H1 (cell line): ENCODE measurements around the gene KRTAP10-7. TPM values are rescaled to one million over a fixed set of nuclear protein-coding genes. Genes with fewer than 3 reads are reported as not detected.

Experiments
- CTCF ChIA-PET: fragments of 300-600 bp; sonication (Branson Sonifier 250); formaldehyde crosslinking; loops from one replicate; lab custom pipeline; 2021; ENCODE audit not compliant: partially characterized antibody; lab: Charles Lee
- POLR2A ChIA-PET: fragments of 300-600 bp; sonication (Branson Sonifier 250); formaldehyde crosslinking; loops from one replicate; lab custom pipeline; 2021; ENCODE audit warnings: inconsistent platforms; ENCODE audit not compliant: partially characterized antibody; lab: Charles Lee
- DNase-seq, 2 experiments: peaks; one replicate each; pipeline versions ENCODE4 v3.0.0 to v3.0.0-alpha.2; 2010 to 2022; ENCODE audit warnings: low spot score in 2 of 2, low read depth in 1 of 2, mixed read lengths in 1 of 2
- FAIRE-seq: peaks from 2 replicates; lab custom pipeline; 2011; peaks lifted over from hg19 to GRCh38; lab: Jason Lieb, UNC
- H2AFZ ChIP-seq: 2 replicates; pipeline ENCODE4 v1.8.1; 2012; ENCODE audit warnings: low read length, inconsistent platforms
- H2AK5ac ChIP-seq: 2 replicates; pipeline ENCODE4 v1.6.1; 2013; ENCODE audit warnings: low read depth, low read length
- H2BK120ac ChIP-seq: replicated peaks from 2 replicates; pipeline ENCODE3; 2013; ENCODE audit warnings: low read depth, low read length, inconsistent platforms
- H2BK12ac ChIP-seq: 2 replicates; pipeline ENCODE4 v1.6.1; 2013; ENCODE audit warnings: low read depth, low read length
- H2BK15ac ChIP-seq: 2 replicates; pipeline ENCODE4 v1.6.1; 2013; ENCODE audit warnings: low read length
- H2BK20ac ChIP-seq: 2 replicates; pipeline ENCODE4 v1.6.1; 2013; ENCODE audit warnings: low read length
- H2BK5ac ChIP-seq: 2 replicates; pipeline ENCODE4 v1.6.1; 2013; ENCODE audit warnings: low read depth, low read length
- H3K14ac ChIP-seq: 2 replicates; pipeline ENCODE4 v1.6.1; 2013; ENCODE audit warnings: inconsistent platforms; ENCODE audit not compliant: insufficient read length
- H3K18ac ChIP-seq: 2 replicates; pipeline ENCODE4 v1.6.1; 2013; ENCODE audit warnings: low read length; ENCODE audit errors: extremely low read depth
- H3K23ac ChIP-seq: 2 replicates; pipeline ENCODE4 v1.6.1; 2013; ENCODE audit warnings: inconsistent platforms; ENCODE audit not compliant: insufficient read length
- H3K23me2 ChIP-seq: 2 replicates; pipeline ENCODE4 v1.6.1; 2013; ENCODE audit warnings: low read depth, low read length
- H3K27ac ChIP-seq: 2 replicates; pipeline ENCODE4 v1.6.1; 2011; ENCODE audit warnings: low read depth, low read length, inconsistent platforms
- H3K27me3 ChIP-seq, 4 experiments: replicated peaks in 1 of 4; 1 replicate in 1 of 4; 2 replicates in 3 of 4; pipeline versions ENCODE4 v1.6.1 to v1.8.1; 2011 to 2013; ENCODE audit warnings: low read length in 3 of 4, mild to moderate bottlenecking in 3 of 4, inconsistent platforms in 2 of 4, mixed read lengths in 2 of 4, moderate library complexity in 1 of 4; ENCODE audit not compliant: control insufficient read depth in 3 of 4, insufficient read depth in 3 of 4; ENCODE audit errors: extremely low read depth in 1 of 4
- H3K36me3 ChIP-seq, 4 experiments: 2 replicates each; pipeline versions ENCODE4 v1.6.1 to v1.8.1; 2011 to 2013; ENCODE audit warnings: mild to moderate bottlenecking in 4 of 4, low read length in 3 of 4, moderate library complexity in 2 of 4, control low read depth in 1 of 4, inconsistent platforms in 1 of 4; ENCODE audit not compliant: insufficient read depth in 4 of 4, control insufficient read depth in 2 of 4
- H3K4ac ChIP-seq: replicated peaks from 2 replicates; pipeline ENCODE3; 2013; ENCODE audit warnings: low read length, low read depth, mixed read lengths, inconsistent platforms; ENCODE audit not compliant: insufficient read length
- H3K4me1 ChIP-seq, 4 experiments: replicated peaks in 1 of 4; 1 replicate in 1 of 4; 2 replicates in 3 of 4; pipeline versions ENCODE4 v1.6.1 to v1.8.1; 2011 to 2013; ENCODE audit warnings: low read length in 3 of 4, inconsistent platforms in 2 of 4, mixed read lengths in 1 of 4; ENCODE audit not compliant: insufficient read depth in 4 of 4, control insufficient read depth in 3 of 4
- H3K4me2 ChIP-seq, 2 experiments: 2 replicates each; pipeline versions ENCODE4 v1.6.1 to v1.8.1; 2011 to 2013; ENCODE audit warnings: low read depth in 2 of 2, low read length in 2 of 2, control low read depth in 1 of 2, inconsistent platforms in 1 of 2, mild to moderate bottlenecking in 1 of 2; ENCODE audit not compliant: insufficient read depth in 1 of 2
- H3K4me3 ChIP-seq, 4 experiments: fragments of 200-600, 300-600 bp in 1 of 4; sonication (generic), shearing (Covaris generic), sonication (Bioruptor Twin) in 1 of 4; 2 replicates each; pipeline versions ENCODE4 v1.5.1 to v1.8.1; 2011 to 2016; ENCODE audit warnings: low read length in 4 of 4, low read depth in 3 of 4, control low read depth in 2 of 4, inconsistent platforms in 2 of 4, mild to moderate bottlenecking in 2 of 4, mixed read lengths in 1 of 4, moderate library complexity in 1 of 4; ENCODE audit not compliant: insufficient read depth in 2 of 4; ENCODE audit errors: extremely low read depth in 1 of 4
- H3K56ac ChIP-seq: replicated peaks from 2 replicates; pipeline ENCODE3; 2013; ENCODE audit warnings: low read depth, mild to moderate bottlenecking, mixed read lengths, low read length, inconsistent platforms; ENCODE audit not compliant: insufficient read length
- H3K79me1 ChIP-seq: 2 replicates; pipeline ENCODE4 v1.6.1; 2013; ENCODE audit warnings: low read depth, low read length, control low read depth
- H3K79me2 ChIP-seq, 2 experiments: 2 replicates each; pipeline versions ENCODE4 v1.6.1 to v1.8.1; 2012 to 2013; ENCODE audit warnings: low read length in 2 of 2, mild to moderate bottlenecking in 2 of 2, inconsistent platforms in 1 of 2; ENCODE audit not compliant: insufficient read depth in 2 of 2, control insufficient read depth in 1 of 2
- H3K9ac ChIP-seq, 4 experiments: replicated peaks in 1 of 4; 1 replicate in 1 of 4; 2 replicates in 3 of 4; pipeline versions ENCODE4 v1.6.1 to v1.8.1; 2011 to 2013; ENCODE audit warnings: low read depth in 3 of 4, low read length in 3 of 4, control low read depth in 2 of 4, mild to moderate bottlenecking in 2 of 4, moderate library complexity in 2 of 4, inconsistent platforms in 1 of 4; ENCODE audit errors: extremely low read depth in 1 of 4
- H3K9me3 ChIP-seq, 2 experiments: 2 replicates each; pipeline versions ENCODE4 v1.6.1 to v1.8.1; 2012 to 2013; ENCODE audit warnings: mild to moderate bottlenecking in 2 of 2, moderate library complexity in 2 of 2, control low read depth in 1 of 2, inconsistent platforms in 1 of 2, low read depth in 1 of 2, low read length in 1 of 2, mixed read lengths in 1 of 2; ENCODE audit not compliant: insufficient read depth in 2 of 2
- H4K20me1 ChIP-seq, 2 experiments: replicated peaks in 1 of 2; 2 replicates each; pipeline versions ENCODE3 to v1.8.1; 2011 to 2013; ENCODE audit warnings: inconsistent platforms in 2 of 2, low read length in 2 of 2, mild to moderate bottlenecking in 1 of 2; ENCODE audit not compliant: insufficient read depth in 2 of 2, control insufficient read depth in 1 of 2
- H4K5ac ChIP-seq: 2 replicates; pipeline ENCODE4 v1.6.1; 2013; ENCODE audit warnings: low read length, low read depth, mixed read lengths, inconsistent platforms; ENCODE audit not compliant: insufficient read length
- H4K8ac ChIP-seq: 2 replicates; pipeline ENCODE4 v1.8.0; 2013; ENCODE audit warnings: mild to moderate bottlenecking, moderate library complexity, low read length, inconsistent platforms; ENCODE audit not compliant: insufficient read depth; ENCODE audit errors: extremely low read depth
- H4K91ac ChIP-seq: replicated peaks from 2 replicates; pipeline ENCODE3; 2013; ENCODE audit warnings: low read length, mixed read lengths, inconsistent platforms; ENCODE audit not compliant: insufficient read length
- ASH2L ChIP-seq: fragments of 200-600, 300-600 bp; sonication (generic); IDR thresholded peaks from one replicate; pipeline ENCODE4 v1.7.1; 2017; ENCODE audit warnings: low read length
- BCL11A ChIP-seq, 2 experiments: IDR thresholded peaks; one replicate each; pipeline ENCODE4 v1.6.1; 2011; ENCODE audit warnings: low read depth in 2 of 2, low read length in 2 of 2, mild to moderate bottlenecking in 2 of 2
- EGR1 ChIP-seq: IDR thresholded peaks from 2 replicates; pipeline ENCODE4 v1.6.1; 2011; ENCODE audit warnings: low read depth, low read length, borderline replicate concordance
- EZH2 ChIP-seq: fragments of 200-600 bp; sonication (generic); IDR thresholded peaks from 2 replicates; pipeline ENCODE4 v1.7.1; 2012; ENCODE audit warnings: low read depth, mild to moderate bottlenecking, moderate library complexity, low read length, inconsistent platforms; ENCODE audit not compliant: severe bottlenecking
- JUN ChIP-seq: IDR thresholded peaks from 2 replicates; pipeline ENCODE4 v1.6.1; 2011; ENCODE audit warnings: low read depth, mild to moderate bottlenecking, improper control_type of control experiment, low read length
- KDM4A ChIP-seq: IDR thresholded peaks from one replicate; pipeline ENCODE4 v1.7.1; 2012; ENCODE audit warnings: low read depth, mild to moderate bottlenecking, moderate library complexity, low read length, inconsistent platforms; ENCODE audit not compliant: severe bottlenecking
- MAFK ChIP-seq: IDR thresholded peaks from 2 replicates; pipeline ENCODE4 v1.6.1; 2012; ENCODE audit warnings: low read depth, mild to moderate bottlenecking, improper control_type of control experiment, low read length
- POLR2A ChIP-seq, 2 experiments: IDR thresholded peaks; 1 replicate in 1 of 2; 2 replicates in 1 of 2; pipeline ENCODE4 v1.6.1; 2011; ENCODE audit warnings: low read depth in 2 of 2, low read length in 2 of 2, mild to moderate bottlenecking in 2 of 2; ENCODE audit errors: control extremely low read depth in 1 of 2
- TBP ChIP-seq: IDR thresholded peaks from 2 replicates; pipeline ENCODE4 v1.6.1; 2011; ENCODE audit warnings: low read depth, low read length, improper control_type of control experiment
- WGBS, 2 experiments: shearing (Covaris generic) in 1 of 2; methylation state at CpG; one replicate each; pipeline versions ENCODE4 v1.1.6 to v1.1.7; 2013 to 2015; ENCODE audit warnings: low lambda C conversion rate in 2 of 2, mixed read lengths in 2 of 2, inconsistent platforms in 1 of 2, low coverage in 1 of 2, missing lambda C conversion rate in 1 of 2; ENCODE audit not compliant: insufficient replicate concordance in 2 of 2, insufficient coverage in 1 of 2, insufficient read length in 1 of 2; ENCODE audit errors: extremely low coverage in 1 of 2, missing lambda C conversion rate in 1 of 2; 5-methylcytosine and 5-hydroxymethylcytosine counted together
- polyA plus RNA-seq, 7 experiments: library from polyadenylated mRNA; depleted of rRNA in 3 of 7; stranded (reverse) in 5 of 7; unstranded in 2 of 7; fragments of >200 nt in 5 of 7; fragments of 200-250 nt in 2 of 7; gene quantifications; 1 replicate in 5 of 7; 2 replicates in 1 of 7; 4 replicates in 1 of 7; pipeline versions ENCODE4 v1.2.1 to v1.2.3, GENCODE V29; 2011 to 2013; ENCODE audit warnings: missing spikeins in 2 of 7, mixed read lengths in 2 of 7
- total RNA-seq: library from RNA; stranded (reverse); fragmentation: NEBNext Ultra II Directional; extraction: Animal tissue kit (Norgen Biotek cat#: 25700); gene quantifications from 2 replicates; pipeline ENCODE4 v1.2.1, GENCODE V29; 2021

KRTAP10-7 gene
- total and polyA plus RNA-seq, 2 of the 8 experiments (the other 6 are each of a cell fraction or from before 2014, with no cell fraction given): not detected

GRCh38 chr21:44647222-44647552 lies 46.8 kb downstream of the KRTAP10-7 start:
- H2BK15ac ChIP-seq: 0 out of 2 replicates have a peak overlapping the region, but pooled peaks have one; percentile 61
- H3K4me1 ChIP-seq: peaks cover 0 to 14% (median 4%) of the 10 kb centered on the region in 4 experiments; a peak in 3 of 7 replicates
- H3K36me3 ChIP-seq: no peaks in the 10 kb centered on the region
- no peaks in the 10 kb centered on the region; the same call in 1 of the 2 replicates for H3K23me2 ChIP-seq
- H3K9me3 ChIP-seq: peaks cover 0 to 3% of the 10 kb centered on the region in 2 experiments; a peak in 3 of 4 replicates
- H3K4me2 ChIP-seq: no peak overlapping the region
- no peaks in the 10 kb centered on the region for H3K27me3 ChIP-seq
- no peaks in the 10 kb centered on the region for H4K20me1 ChIP-seq
- H2BK20ac ChIP-seq: no peak overlapping the region
- 77% methylated on average over 6 of the region's 8 CpGs; no CpG with 5 or more reads in 1 of the 2 experiments for WGBS, 2 experiments
- H2AFZ ChIP-seq: no peak overlapping the region
- no peak overlapping the region for H3K27ac ChIP-seq
- no peak overlapping the region for H3K14ac ChIP-seq
- no peaks in the 10 kb centered on the region for H3K79me2 ChIP-seq
- peak overlapping the region; percentile 24; the same call in 1 of the 2 replicates for H2BK5ac ChIP-seq
- no peak for DNase-seq
- H3K4ac ChIP-seq: no peak overlapping the region
- H2BK120ac ChIP-seq: no peak overlapping the region
- no peak overlapping the region for H4K91ac ChIP-seq
- no peak overlapping the region for H3K56ac ChIP-seq
- H3K18ac ChIP-seq: no peak overlapping the region
- no peak overlapping the region for H3K23ac ChIP-seq
- peak overlapping the region; percentile 80; the same call in 1 of the 2 replicates for H2BK12ac ChIP-seq
- H4K8ac ChIP-seq: no peak overlapping the region
- CTCF ChIA-PET: interaction anchor here (1.2 to 2.5 kb wide), 5 partner anchors 9 to 153 kb away, joined by 4 to 8 read pairs (median 6); no protein-coding TSS in a partner anchor
- H3K79me1 ChIP-seq: no peaks in the 10 kb centered on the region; the same call in 1 of the 2 replicates
- H2AK5ac ChIP-seq: 0 out of 2 replicates have a peak overlapping the region, but pooled peaks have one; percentile 6
- TF ChIP-seq BCL11A (IDR thresholded peaks at IDR 0.05; ENCODE audit: low read depth in 2 of 2, low read length in 2 of 2): no peak
- TF ChIP-seq JUN: no peak
- no peak for TF ChIP-seq KDM4A
- TF ChIP-seq POLR2A (IDR thresholded peaks at IDR 0.05; ENCODE audit: control extremely low read depth in 1 of 2, low read depth in 2 of 2, low read length in 2 of 2): no peak
- no peak for TF ChIP-seq EGR1
- TF ChIP-seq TBP: no peak
- no peak for TF ChIP-seq ASH2L
- no peak for TF ChIP-seq EZH2
- TF ChIP-seq MAFK: no peak
- FAIRE-seq: no peak
- no peak overlapping the region for H4K5ac ChIP-seq
- POLR2A ChIA-PET: interaction anchor here (1.1 kb wide), 1 partner anchor 39 kb away, joined by 4 read pairs; no protein-coding TSS in a partner anchor
- no peak overlapping the region for H3K4me3 ChIP-seq
- no peak overlapping the region for H3K9ac ChIP-seq
